GM19452 (cell line): Measurements from ENCODE around the gene SAP30BP.

Experiments
- ATAC-seq: cut with Tn5 transposase; IDR thresholded peaks from one replicate; pipeline ENCODE4 v1.9.1; 2021; ENCODE audit not compliant: unreplicated experiment

SAP30BP gene

GRCh38 chr17:75737133-75737962, 70.2 kb downstream of the SAP30BP start:
- no peak for ATAC-seq

GRCh38 chr17:75738218-75738802, 71.2 kb downstream of the SAP30BP start:
- ATAC-seq: no peak

GRCh38 chr17:75739174-75739573, 72.0 kb downstream of the SAP30BP start:
- no peak for ATAC-seq

GRCh38 chr17:75739801-75740200, 72.7 kb downstream of the SAP30BP start:
- no peak for ATAC-seq

GRCh38 chr17:75740215-75740614, 73.1 kb downstream of the SAP30BP start:
- no peak for ATAC-seq

- no peak for ATAC-seq
These were observed 73.5 kb downstream of the SAP30BP start for GRCh38 chr17:75740631-75741077.

GRCh38 chr17:75742337-75742736, 75.2 kb downstream of the SAP30BP start:
- no peak for ATAC-seq

GRCh38 chr17:75743625-75744206, 76.6 kb downstream of the SAP30BP start:
- no peak for ATAC-seq

- no peak for ATAC-seq
These were observed 81.6 kb downstream of the SAP30BP start for GRCh38 chr17:75748706-75749105.

GRCh38 chr17:75749545-75750389, 82.6 kb downstream of the SAP30BP start:
- no peak for ATAC-seq

GRCh38 chr17:75750661-75751423, 83.7 kb downstream of the SAP30BP start:
- no peak for ATAC-seq

GRCh38 chr17:75751676-75752404, 84.7 kb downstream of the SAP30BP start:
- ATAC-seq: no peak

GRCh38 chr17:75752405-75752709, 85.2 kb downstream of the SAP30BP start:
- ATAC-seq: no peak

- ATAC-seq: no peak
These were observed 85.8 kb downstream of the SAP30BP start for GRCh38 chr17:75752802-75753513.

- ATAC-seq: peak; percentile 65
These were observed 86.6 kb downstream of the SAP30BP start for GRCh38 chr17:75753514-75754377.

- ATAC-seq: no peak
These were observed 87.5 kb downstream of the SAP30BP start for GRCh38 chr17:75754378-75755204.

GRCh38 chr17:75755205-75755901, 88.2 kb downstream of the SAP30BP start:
- ATAC-seq: no peak
